HepG2 (cell line): Measurements from ENCODE around the gene PSMB8. TPM values are rescaled to one million over a fixed set of nuclear protein-coding genes. Genes with fewer than 3 reads are reported as not detected.
A peak's percentile ranks its signal among the peaks of the same experiment; 100 is the strongest.

Experiments used
- ATF2 ChIP-seq: sonication (generic); formaldehyde crosslinking; IDR thresholded peaks from 2 replicates; pipeline ENCODE4 v1.4.0; 2020; ENCODE audit warnings: missing genetic modification reagents
- ATF6 ChIP-seq: sonication (generic); formaldehyde crosslinking; conservative IDR thresholded peaks from 2 replicates; pipeline ENCODE4 v1.4.0; 2020; ENCODE audit warnings: missing genetic modification reagents
- CCDC6 ChIP-seq: sonication (generic); formaldehyde crosslinking; IDR thresholded peaks from 2 replicates; pipeline ENCODE4 v1.8.1; 2022; ENCODE audit warnings: mild to moderate bottlenecking, missing genetic modification reagents, moderate library complexity
- DBP ChIP-seq: sonication (generic); formaldehyde crosslinking; IDR thresholded peaks from 2 replicates; pipeline ENCODE4 v1.4.0; 2020; ENCODE audit warnings: missing genetic modification reagents; ENCODE audit errors: not compliant biosample characterization
- ESRRA ChIP-seq: sonication (generic); formaldehyde crosslinking; IDR thresholded peaks from 2 replicates; pipeline ENCODE4 v1.5.1; 2020; ENCODE audit warnings: mild to moderate bottlenecking, low read depth, missing genetic modification reagents
- ETV6 ChIP-seq: sonication (generic); formaldehyde crosslinking; conservative IDR thresholded peaks from 2 replicates; pipeline ENCODE4 v1.4.0; 2020; ENCODE audit warnings: missing genetic modification reagents
- HOXD1 ChIP-seq: sonication (generic); formaldehyde crosslinking; IDR thresholded peaks from 2 replicates; pipeline ENCODE4 v1.5.0; 2020; ENCODE audit warnings: missing genetic modification reagents
- KAT7 ChIP-seq: IDR thresholded peaks from 2 replicates; pipeline ENCODE4 v1.6.1; 2018; ENCODE audit warnings: borderline replicate concordance, missing compliant biosample characterization
- MAFG ChIP-seq: sonication (generic); formaldehyde crosslinking; IDR thresholded peaks from 2 replicates; pipeline ENCODE4 v1.5.1; 2020; ENCODE audit warnings: mild to moderate bottlenecking, missing genetic modification reagents
- NONO ChIP-seq, 2 experiments: fragments of 450-650 bp in 1 of 2; sonication (generic) in 1 of 2; formaldehyde crosslinking in 1 of 2; IDR thresholded peaks in 1 of 2; conservative IDR thresholded peaks in 1 of 2; 2 replicates each; pipeline versions ENCODE4 v1.6.1 to v1.8.0; 2017 to 2022; ENCODE audit warnings: mild to moderate bottlenecking in 1 of 2, missing genetic modification reagents in 1 of 2, moderate library complexity in 1 of 2
- SALL1 ChIP-seq: sonication (generic); formaldehyde crosslinking; IDR thresholded peaks from 2 replicates; pipeline ENCODE4 v1.8.0; 2022; ENCODE audit warnings: mild to moderate bottlenecking, missing genetic modification reagents
- TFDP2 ChIP-seq: sonication (generic); formaldehyde crosslinking; IDR thresholded peaks from 2 replicates; pipeline ENCODE4 v1.4.0; 2020; ENCODE audit warnings: missing genetic modification reagents
- TFE3 ChIP-seq: IDR thresholded peaks from 2 replicates; pipeline ENCODE4 v1.6.1; 2016
- ZBTB7B ChIP-seq: sonication (generic); formaldehyde crosslinking; IDR thresholded peaks from 2 replicates; pipeline ENCODE4 v1.4.0; 2020; ENCODE audit warnings: missing genetic modification reagents
- ZMAT3 ChIP-seq: sonication (generic); formaldehyde crosslinking; conservative IDR thresholded peaks from 2 replicates; pipeline ENCODE4 v1.7.0; 2021; ENCODE audit warnings: missing genetic modification reagents
- ZNF207 ChIP-seq: fragments of 450-650 bp; IDR thresholded peaks from 2 replicates; pipeline ENCODE4 v1.6.1; 2016; ENCODE audit warnings: antibody characterized with exemption, borderline replicate concordance
- ZNF225 ChIP-seq: sonication (generic); formaldehyde crosslinking; IDR thresholded peaks from 2 replicates; pipeline ENCODE4 v1.4.0; 2020; ENCODE audit warnings: mild to moderate bottlenecking, missing genetic modification reagents
- ZNF230 ChIP-seq: sonication (generic); formaldehyde crosslinking; IDR thresholded peaks from 2 replicates; pipeline ENCODE4 v1.4.0; 2020; ENCODE audit warnings: mild to moderate bottlenecking, missing genetic modification reagents
- ZNF639 ChIP-seq: conservative IDR thresholded peaks from 2 replicates; pipeline ENCODE4 v1.6.1; 2018; ENCODE audit warnings: missing genetic modification reagents
- ZNF776 ChIP-seq: sonication (generic); formaldehyde crosslinking; IDR thresholded peaks from 2 replicates; pipeline ENCODE4 v1.4.0; 2020; ENCODE audit warnings: mild to moderate bottlenecking, missing genetic modification reagents
- ZSCAN12 ChIP-seq: sonication (generic); formaldehyde crosslinking; IDR thresholded peaks from 2 replicates; pipeline ENCODE4 v1.9.0; 2021; ENCODE audit warnings: mild to moderate bottlenecking, missing genetic modification reagents
- polyA plus RNA-seq, 8 experiments: library from polyadenylated mRNA; depleted of rRNA in 3 of 8; stranded (reverse) in 7 of 8; unstranded in 1 of 8; fragments of >200 nt; fragmentation: Illumina TruSeq in 4 of 8; extraction: Trizol in 4 of 8; gene quantifications; 2 replicates each; pipeline versions ENCODE4 v1.2.1 to v1.2.3, GENCODE V29; 2011 to 2016; ENCODE audit warnings: low read depth in 4 of 8, missing spikeins in 1 of 8, mixed read lengths in 1 of 8; ENCODE audit not compliant: insufficient read depth in 1 of 8
- total RNA-seq, 5 experiments: library from RNA; depleted of rRNA; stranded (reverse); fragments of >200 nt; fragmentation: Illumina TruSeq; extraction: Trizol; gene quantifications; 2 replicates each; pipeline ENCODE4 v1.2.3, GENCODE V29; 2016; ENCODE audit warnings: low read depth in 1 of 5

Gene PSMB8
- total and polyA plus RNA-seq, 2 of the 13 experiments (the other 11 are each of a cell fraction or from before 2014, with no cell fraction given), result 30.7 to 64.7 TPM

- TF ChIP-seq ZNF639 (CRISPR knock-in tag), result peak; percentile 74
- peak; percentile 92 for TF ChIP-seq HOXD1 (CRISPR knock-in tag)
- no peak for TF ChIP-seq ZNF230
- peak; percentile 71 for TF ChIP-seq TFDP2 (CRISPR knock-in tag)
- no peak; the same call in 1 of the 2 replicates for TF ChIP-seq ZNF776 (CRISPR knock-in tag)
- TF ChIP-seq ZNF207, result no peak
- no peak; the same call in 1 of the 2 replicates for TF ChIP-seq ZMAT3
- TF ChIP-seq ZBTB7B, result peak; percentile 9; the same call in 1 of the 2 replicates
- no peak for TF ChIP-seq ZSCAN12 (CRISPR knock-in tag)
- TF ChIP-seq ATF6 (CRISPR knock-in tag), result peak; percentile 29; the same call in 1 of the 2 replicates
- TF ChIP-seq ATF2 (CRISPR knock-in tag), result no peak; the same call in none of the 2 replicates
- TF ChIP-seq MAFG, result no peak
- TF ChIP-seq SALL1 (CRISPR knock-in tag), result peak; percentile 68
- peak; percentile 67; the same call in 1 of the 2 replicates for TF ChIP-seq KAT7 (CRISPR knock-in tag)
- TF ChIP-seq ZNF225 (CRISPR knock-in tag), result no peak
- TF ChIP-seq ETV6 (CRISPR knock-in tag), result peak; percentile 55; the same call in 1 of the 2 replicates
- TF ChIP-seq CCDC6 (CRISPR knock-in tag), result peak; percentile 69
- peak; percentile 58 for TF ChIP-seq DBP
- no peak for TF ChIP-seq NONO (IDR thresholded peaks at IDR 0.05)
- TF ChIP-seq NONO (CRISPR knock-in tag; conservative IDR thresholded peaks at IDR 0.05), result peak; percentile 67
- no peak; the same call in 1 of the 2 replicates for TF ChIP-seq ESRRA (CRISPR knock-in tag)
- TF ChIP-seq TFE3 (CRISPR knock-in tag), result no peak
These were observed 9.9 kb upstream of the PSMB8 start, which contains the start of the genes PSMB9 and TAP1 (continued) for GRCh38 chr6:32853541-32854375.
